Panc1 (cell line): ENCODE measurements around the gene CD320. TPM values are rescaled to one million over a fixed set of nuclear protein-coding genes. Genes with fewer than 3 reads are reported as not detected.

ENCODE experiments used
- ATAC-seq: fragments of 200-7000 bp; cut with Tn5 transposase; 2 replicates; pipeline ENCODE4 v1.9.1; 2020; ENCODE audit warnings: mild to moderate bottlenecking, moderate library complexity
- BruUV-seq: library from RNA; stranded (reverse); fragments of 400-500 nt; replicated peaks from 2 replicates; lab custom pipeline; 2021; lab: Mats Ljungman, UMichigan
- CTCF ChIA-PET: fragments of 300-600 bp; sonication (Branson Sonifier 250); formaldehyde crosslinking; loops from one replicate; lab custom pipeline; 2022; ENCODE audit warnings: antibody characterized with exemption; lab: Charles Lee
- POLR2A ChIA-PET: fragments of 300-600 bp; sonication (Branson Sonifier 250); formaldehyde crosslinking; loops from one replicate; lab custom pipeline; 2022; ENCODE audit warnings: antibody characterized with exemption; lab: Charles Lee
- DNase-seq: peaks from one replicate; pipeline ENCODE4 v3.0.0-alpha.2; 2010; ENCODE audit warnings: low read depth, low spot score
- H3K27ac ChIP-seq: 2 replicates; pipeline ENCODE4 v1.5.1; 2011; ENCODE audit warnings: mild to moderate bottlenecking, low read length, inconsistent platforms
- H3K27me3 ChIP-seq: fragments of 200-500 bp; sonication (Bioruptor generic); 2 replicates; pipeline ENCODE4 v1.6.0; 2014; ENCODE audit warnings: low read length, inconsistent platforms; ENCODE audit not compliant: control insufficient read depth, insufficient read depth
- H3K36me3 ChIP-seq: fragments of 200-500 bp; sonication (Bioruptor generic); 2 replicates; pipeline ENCODE4 v1.5.1; 2014; ENCODE audit warnings: inconsistent platforms, mild to moderate bottlenecking, low read length, moderate library complexity; ENCODE audit not compliant: control insufficient read depth, insufficient read depth
- H3K4me1 ChIP-seq: 2 replicates; pipeline ENCODE4 v1.5.1; 2011; ENCODE audit warnings: inconsistent platforms, mild to moderate bottlenecking, low read length, moderate library complexity; ENCODE audit not compliant: control insufficient read depth, insufficient read depth
- H3K4me3 ChIP-seq, 2 experiments: 2 replicates each; pipeline ENCODE4 v1.5.1; 2011 to 2012; ENCODE audit warnings: low read depth in 2 of 2, low read length in 2 of 2, mild to moderate bottlenecking in 2 of 2, inconsistent platforms in 1 of 2, moderate library complexity in 1 of 2
- H3K9me3 ChIP-seq: fragments of 200-500 bp; sonication (Bioruptor generic); 2 replicates; pipeline ENCODE4 v1.5.1; 2014; ENCODE audit warnings: low read depth, mild to moderate bottlenecking, inconsistent platforms, low read length, moderate library complexity; ENCODE audit not compliant: control insufficient read depth, insufficient read depth
- POLR2AphosphoS5 ChIP-seq: IDR thresholded peaks from 2 replicates; pipeline ENCODE4 v1.6.1; 2012; ENCODE audit warnings: mild to moderate bottlenecking, low read depth, low read length, moderate library complexity
- SIN3A ChIP-seq: IDR thresholded peaks from 2 replicates; pipeline ENCODE4 v1.6.1; 2012; ENCODE audit warnings: low read depth, mild to moderate bottlenecking, low read length, moderate library complexity, borderline replicate concordance; ENCODE audit not compliant: insufficient read depth
- TCF7L2 ChIP-seq: IDR thresholded peaks from 2 replicates; pipeline ENCODE4 v1.6.1; 2011; ENCODE audit warnings: mild to moderate bottlenecking, low read depth, low read length, inconsistent platforms
- in situ Hi-C: cut with HindIII; loops from 2 replicates; pipeline ENCODE4 v1.10.0; 2016; ENCODE audit warnings: low sequenced_read_pairs, low pct_unique_long_range_greater_than_20kb
- intact Hi-C: fragments of 100-400 bp; cut with micrococcal nuclease; formaldehyde crosslinking; loops from one replicate; pipeline ENCODE4 v1.10.0; 2022; ENCODE audit not compliant: unreplicated experiment
- total RNA-seq: library from RNA; stranded (reverse); gene quantifications from one replicate; pipeline ENCODE4 v1.2.1, GENCODE V29; 2021; ENCODE audit not compliant: unreplicated experiment
- TF ChIP-seq, protein P1 (sequence below), 2 experiments: IDR thresholded peaks; 2 replicates each; pipeline ENCODE4 v1.6.1; 2011 to 2012; ENCODE audit warnings: low read depth in 2 of 2, control low read depth in 1 of 2, low read length in 1 of 2, mild to moderate bottlenecking in 1 of 2, moderate library complexity in 1 of 2; ENCODE audit not compliant: insufficient read depth in 1 of 2
- TF ChIP-seq, protein P2 (sequence below): fragments of 450-650 bp; IDR thresholded peaks from 2 replicates; pipeline ENCODE4 v1.5.1; 2017; ENCODE audit warnings: mild to moderate bottlenecking

Gene CD320
- total RNA-seq, 1 experiment from 2014 or later, result 120 TPM

DNA sequence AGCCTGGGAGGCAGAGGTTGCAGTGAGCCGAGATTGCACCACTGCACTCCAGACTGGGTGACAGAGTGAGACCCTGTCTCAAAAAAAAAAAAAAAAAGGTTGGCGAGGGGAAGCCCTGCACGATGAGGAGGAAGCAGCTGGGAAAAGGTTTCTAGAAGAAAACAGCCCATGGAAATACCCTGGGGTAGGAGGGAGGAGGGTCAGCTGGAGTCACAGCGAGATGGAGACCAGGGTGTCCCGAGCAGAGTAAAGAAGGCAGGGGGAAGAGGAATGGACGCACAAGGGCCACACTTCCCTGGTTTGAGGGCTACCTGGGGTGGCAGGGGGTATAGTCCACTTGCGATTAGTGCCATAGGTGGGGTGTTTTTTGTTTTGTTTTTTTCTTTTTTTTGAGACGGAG is 28.5 kb upstream of the CD320 start:
- ATAC-seq, result no peak
- ChIA-PET CTCF (no interaction called here), POLR2A (no interaction called here)
- no peak overlapping the region for H3K4me3 ChIP-seq
- no peak for TF ChIP-seq TCF7L2
- TF ChIP-seq SIN3A, result no peak
- TF ChIP-seq, protein P1, sequence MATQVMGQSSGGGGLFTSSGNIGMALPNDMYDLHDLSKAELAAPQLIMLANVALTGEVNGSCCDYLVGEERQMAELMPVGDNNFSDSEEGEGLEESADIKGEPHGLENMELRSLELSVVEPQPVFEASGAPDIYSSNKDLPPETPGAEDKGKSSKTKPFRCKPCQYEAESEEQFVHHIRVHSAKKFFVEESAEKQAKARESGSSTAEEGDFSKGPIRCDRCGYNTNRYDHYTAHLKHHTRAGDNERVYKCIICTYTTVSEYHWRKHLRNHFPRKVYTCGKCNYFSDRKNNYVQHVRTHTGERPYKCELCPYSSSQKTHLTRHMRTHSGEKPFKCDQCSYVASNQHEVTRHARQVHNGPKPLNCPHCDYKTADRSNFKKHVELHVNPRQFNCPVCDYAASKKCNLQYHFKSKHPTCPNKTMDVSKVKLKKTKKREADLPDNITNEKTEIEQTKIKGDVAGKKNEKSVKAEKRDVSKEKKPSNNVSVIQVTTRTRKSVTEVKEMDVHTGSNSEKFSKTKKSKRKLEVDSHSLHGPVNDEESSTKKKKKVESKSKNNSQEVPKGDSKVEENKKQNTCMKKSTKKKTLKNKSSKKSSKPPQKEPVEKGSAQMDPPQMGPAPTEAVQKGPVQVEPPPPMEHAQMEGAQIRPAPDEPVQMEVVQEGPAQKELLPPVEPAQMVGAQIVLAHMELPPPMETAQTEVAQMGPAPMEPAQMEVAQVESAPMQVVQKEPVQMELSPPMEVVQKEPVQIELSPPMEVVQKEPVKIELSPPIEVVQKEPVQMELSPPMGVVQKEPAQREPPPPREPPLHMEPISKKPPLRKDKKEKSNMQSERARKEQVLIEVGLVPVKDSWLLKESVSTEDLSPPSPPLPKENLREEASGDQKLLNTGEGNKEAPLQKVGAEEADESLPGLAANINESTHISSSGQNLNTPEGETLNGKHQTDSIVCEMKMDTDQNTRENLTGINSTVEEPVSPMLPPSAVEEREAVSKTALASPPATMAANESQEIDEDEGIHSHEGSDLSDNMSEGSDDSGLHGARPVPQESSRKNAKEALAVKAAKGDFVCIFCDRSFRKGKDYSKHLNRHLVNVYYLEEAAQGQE (IDR thresholded peaks at IDR 0.05; ENCODE audit: insufficient read depth in 1 of 2, low read depth in 2 of 2, low read length in 1 of 2), result no peak
- TF ChIP-seq POLR2AphosphoS5, result no peak
- TF ChIP-seq, protein P2, sequence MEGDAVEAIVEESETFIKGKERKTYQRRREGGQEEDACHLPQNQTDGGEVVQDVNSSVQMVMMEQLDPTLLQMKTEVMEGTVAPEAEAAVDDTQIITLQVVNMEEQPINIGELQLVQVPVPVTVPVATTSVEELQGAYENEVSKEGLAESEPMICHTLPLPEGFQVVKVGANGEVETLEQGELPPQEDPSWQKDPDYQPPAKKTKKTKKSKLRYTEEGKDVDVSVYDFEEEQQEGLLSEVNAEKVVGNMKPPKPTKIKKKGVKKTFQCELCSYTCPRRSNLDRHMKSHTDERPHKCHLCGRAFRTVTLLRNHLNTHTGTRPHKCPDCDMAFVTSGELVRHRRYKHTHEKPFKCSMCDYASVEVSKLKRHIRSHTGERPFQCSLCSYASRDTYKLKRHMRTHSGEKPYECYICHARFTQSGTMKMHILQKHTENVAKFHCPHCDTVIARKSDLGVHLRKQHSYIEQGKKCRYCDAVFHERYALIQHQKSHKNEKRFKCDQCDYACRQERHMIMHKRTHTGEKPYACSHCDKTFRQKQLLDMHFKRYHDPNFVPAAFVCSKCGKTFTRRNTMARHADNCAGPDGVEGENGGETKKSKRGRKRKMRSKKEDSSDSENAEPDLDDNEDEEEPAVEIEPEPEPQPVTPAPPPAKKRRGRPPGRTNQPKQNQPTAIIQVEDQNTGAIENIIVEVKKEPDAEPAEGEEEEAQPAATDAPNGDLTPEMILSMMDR, result no peak
- no TSS peak for BruUV-seq
- no peaks in the 10 kb centered on the region; the same call in 1 of the 2 replicates for H3K27me3 ChIP-seq
- no peak for DNase-seq
- H3K27ac ChIP-seq, result no peak overlapping the region
- intact Hi-C loops (no loop called here), in situ Hi-C loops (no loop called here)
- no peaks in the 10 kb centered on the region for H3K4me1 ChIP-seq
- H3K36me3 ChIP-seq, result no peaks in the 10 kb centered on the region
- H3K9me3 ChIP-seq, result no peaks in the 10 kb centered on the region

DNA sequence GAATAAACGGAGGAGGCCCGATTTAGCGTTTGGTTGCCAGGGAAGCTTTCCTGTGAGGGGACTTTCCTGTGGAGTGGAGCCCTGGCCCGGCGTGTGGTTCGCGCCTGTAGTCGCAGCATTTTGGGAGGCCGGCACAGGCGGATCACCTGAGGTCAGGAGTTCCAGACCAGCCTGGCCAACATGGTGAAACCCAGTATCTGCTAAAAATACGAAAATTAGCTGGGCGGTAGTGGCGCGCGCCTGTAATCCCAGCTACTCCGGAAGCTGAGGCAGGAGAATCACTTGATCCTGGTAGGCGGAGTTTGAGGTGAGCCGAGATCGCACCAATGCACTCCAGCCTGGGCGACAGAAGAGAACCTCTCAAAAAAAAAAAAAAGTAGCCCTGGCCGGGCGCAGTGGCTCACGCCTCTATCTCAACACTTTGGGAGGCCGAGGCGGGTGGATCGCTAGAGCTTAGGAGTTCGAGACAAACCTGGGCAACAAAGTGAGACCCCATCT is 28.0 kb upstream of the CD320 start:
- TF ChIP-seq TCF7L2, result no peak
- no peak for TF ChIP-seq SIN3A
- TF ChIP-seq POLR2AphosphoS5, result no peak
- TF ChIP-seq, protein P1 (IDR thresholded peaks at IDR 0.05; ENCODE audit: insufficient read depth in 1 of 2, low read depth in 2 of 2, low read length in 1 of 2), result no peak
- ChIA-PET POLR2A (interaction anchor here (0.5 kb wide), 1 partner anchor 161 kb away, joined by 3 read pairs; no protein-coding TSS in a partner anchor), CTCF (no interaction called here)
- no peak overlapping the region for H3K4me3 ChIP-seq
- no peak for ATAC-seq
- in situ Hi-C loops, result no loop called here
- BruUV-seq, result no TSS peak
- no peaks in the 10 kb centered on the region; the same call in 1 of the 2 replicates for H3K27me3 ChIP-seq
- H3K9me3 ChIP-seq, result no peaks in the 10 kb centered on the region
- H3K27ac ChIP-seq, result no peak overlapping the region
- no peaks in the 10 kb centered on the region for H3K36me3 ChIP-seq
- H3K4me1 ChIP-seq, result no peaks in the 10 kb centered on the region
- DNase-seq, result no peak
- intact Hi-C loops, result no loop called here
